HG03342 (cell line): ENCODE measurements around the gene SUFU.

Experiments used
- ATAC-seq: cut with Tn5 transposase; IDR thresholded peaks from one replicate; pipeline ENCODE4 v1.9.1; 2021; ENCODE audit warnings: mild to moderate bottlenecking, moderate library complexity; ENCODE audit not compliant: unreplicated experiment

The SUFU gene

DNA sequence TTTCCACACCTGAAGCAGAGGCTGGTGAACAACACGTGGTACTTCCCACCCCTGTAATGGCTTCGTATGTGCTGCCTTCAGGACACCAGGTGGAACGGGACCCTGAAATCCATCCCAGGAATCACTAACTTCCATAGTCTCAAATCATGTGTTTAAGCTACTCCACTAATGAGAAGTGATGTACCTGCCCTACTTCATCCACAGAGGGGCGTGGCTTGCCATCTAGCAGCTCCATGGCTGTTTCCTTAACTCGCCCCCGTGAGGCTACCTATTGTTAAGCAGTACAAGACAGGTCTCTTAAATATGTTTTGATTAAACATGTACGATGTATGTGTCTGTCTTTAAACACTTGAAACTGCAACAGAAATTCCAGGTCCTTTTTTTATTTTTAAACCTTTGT lies 178.6 kb downstream of the SUFU start:
- no peak for ATAC-seq

DNA sequence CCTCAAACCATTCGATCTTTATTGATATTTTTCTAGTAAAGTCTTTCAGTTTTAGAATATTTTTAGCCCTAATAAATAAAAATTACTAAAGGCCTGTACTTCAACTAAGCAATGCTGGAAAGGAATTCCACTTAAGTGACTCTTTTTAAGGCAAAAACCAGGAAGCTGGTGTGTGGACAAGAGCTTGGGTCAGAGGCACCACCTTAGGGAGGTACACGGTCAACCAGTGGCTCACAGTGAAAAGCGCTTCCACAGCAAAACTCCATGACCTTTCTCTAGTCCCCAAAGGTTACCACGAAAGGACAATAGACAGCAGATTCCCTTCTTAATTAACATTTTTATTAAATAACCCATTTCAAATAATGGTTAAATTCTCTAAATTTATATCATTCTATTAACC lies 179.2 kb downstream of the SUFU start:
- ATAC-seq: no peak
